GM21576 (cell line): Measurements from ENCODE around the gene PRKAR2B.
"Not testable (repeated sequence)": the region's sequence is repeated elsewhere in the genome, so short reads cannot be mapped to it uniquely, and the experiment has no call there.

Experiments
- ATAC-seq: cut with Tn5 transposase; IDR thresholded peaks from one replicate; pipeline ENCODE4 v1.9.1; 2021; ENCODE audit warnings: mild to moderate bottlenecking, moderate library complexity; ENCODE audit not compliant: unreplicated experiment

The PRKAR2B gene

GRCh38 chr7:107076781-107077698 is 32.5 kb downstream of the PRKAR2B start:
- ATAC-seq, result no peak

GRCh38 chr7:107077699-107078516 is 33.4 kb downstream of the PRKAR2B start:
- ATAC-seq, result no peak

- ATAC-seq, result no peak
Observed at GRCh38 chr7:107078517-107078966, 34.0 kb downstream of the PRKAR2B start.

GRCh38 chr7:107079212-107079940 is 34.9 kb downstream of the PRKAR2B start:
- ATAC-seq, result no peak

GRCh38 chr7:107080099-107080505 is 35.6 kb downstream of the PRKAR2B start:
- ATAC-seq, result no peak

GRCh38 chr7:107080533-107080932 is 36.0 kb downstream of the PRKAR2B start:
- no peak for ATAC-seq

- no peak for ATAC-seq
Observed at GRCh38 chr7:107085180-107085579, 40.7 kb downstream of the PRKAR2B start.

- no peak for ATAC-seq
Observed at GRCh38 chr7:107089627-107090026, 45.1 kb downstream of the PRKAR2B start.

- ATAC-seq, result no peak
Observed at GRCh38 chr7:107090457-107090856, 46.0 kb downstream of the PRKAR2B start.

GRCh38 chr7:107091306-107091705 is 46.8 kb downstream of the PRKAR2B start:
- no peak for ATAC-seq

GRCh38 chr7:107093671-107094070 is 49.2 kb downstream of the PRKAR2B start:
- ATAC-seq, result not testable (repeated sequence)

- not testable (repeated sequence) for ATAC-seq
Observed at GRCh38 chr7:107099154-107099553, 54.6 kb downstream of the PRKAR2B start.

- ATAC-seq, result no peak
Observed at GRCh38 chr7:107100824-107101223, 56.3 kb downstream of the PRKAR2B start.

- ATAC-seq, result no peak
Observed at GRCh38 chr7:107103369-107103768, 58.9 kb downstream of the PRKAR2B start.

- no peak for ATAC-seq
Observed at GRCh38 chr7:107104801-107105200, 60.3 kb downstream of the PRKAR2B start.

GRCh38 chr7:107105591-107106245 is 61.2 kb downstream of the PRKAR2B start:
- no peak for ATAC-seq

GRCh38 chr7:107108793-107109371 is 64.4 kb downstream of the PRKAR2B start:
- no peak for ATAC-seq

- ATAC-seq, result no peak
Observed at GRCh38 chr7:107109955-107110354, 65.5 kb downstream of the PRKAR2B start.

GRCh38 chr7:107111196-107111595 is 66.7 kb downstream of the PRKAR2B start:
- no peak for ATAC-seq

- ATAC-seq, result no peak
Observed at GRCh38 chr7:107113866-107114265, 69.4 kb downstream of the PRKAR2B start.
